Suprapubic skin (tissue), 4 donors: ENCODE measurements around the gene PRDM1. TPM values are rescaled to one million over a fixed set of nuclear protein-coding genes. Genes with fewer than 3 reads are reported as not detected.

ENCODE experiments used
- DNase-seq, 2 donors: peaks; one replicate each; pipeline ENCODE4 v3.0.0-alpha.2; 2019; ENCODE audit warnings: low spot score in 2 of 2
- H3K27ac ChIP-seq: fragments of 200-600 bp; sonication (generic); one replicate; pipeline ENCODE4 v1.5.1; 2019
- H3K27me3 ChIP-seq: fragments of 200-600 bp; sonication (generic); one replicate; pipeline ENCODE4 v1.5.1; 2019
- H3K36me3 ChIP-seq: fragments of 200-600 bp; sonication (generic); one replicate; pipeline ENCODE4 v1.5.1; 2019
- H3K4me1 ChIP-seq: fragments of 200-600 bp; sonication (generic); one replicate; pipeline ENCODE4 v1.5.1; 2019
- H3K4me3 ChIP-seq: fragments of 200-600 bp; sonication (generic); one replicate; pipeline ENCODE4 v1.5.1; 2019; ENCODE audit warnings: mild to moderate bottlenecking
- H3K9me3 ChIP-seq: fragments of 200-600 bp; sonication (generic); one replicate; pipeline ENCODE4 v1.5.1; 2019
- EP300 ChIP-seq: sonication (generic); formaldehyde crosslinking; IDR thresholded peaks from one replicate; pipeline ENCODE4 v1.6.1; 2017; ENCODE audit warnings: antibody characterized with exemption
- POLR2A ChIP-seq, 2 donors: fragments of 450-650 bp; IDR thresholded peaks; one replicate each; pipeline ENCODE4 v1.6.1; 2017; ENCODE audit warnings: antibody characterized with exemption in 2 of 2, mild to moderate bottlenecking in 2 of 2, moderate library complexity in 2 of 2
- POLR2AphosphoS5 ChIP-seq, 3 donors: sonication (generic); formaldehyde crosslinking; IDR thresholded peaks; one replicate each; pipeline ENCODE4 v1.6.1; 2017; ENCODE audit warnings: antibody characterized with exemption in 3 of 3
- WGBS: methylation state at CpG from one replicate; pipeline ENCODE4 v1.1.5; 2018; 5-methylcytosine and 5-hydroxymethylcytosine counted together
- total RNA-seq, 4 donors: library from RNA; depleted of rRNA; stranded (reverse); fragments of >200 nt; gene quantifications; one replicate each; pipeline ENCODE4 v1.1.0, GENCODE V29; 2016
- TF ChIP-seq, protein P1 (sequence below), 2 donors: fragments of 200-600 bp in 1 of 2; fragments of 450-650 bp in 1 of 2; sonication (generic) in 1 of 2; IDR thresholded peaks; one replicate each; pipeline ENCODE4 v1.5.1; 2016 to 2019; ENCODE audit warnings: antibody characterized with exemption in 2 of 2, mild to moderate bottlenecking in 1 of 2, moderate library complexity in 1 of 2

Gene PRDM1
- total RNA-seq, 4 donors from 2014 or later: 10.9 to 47.7 (median 27.8) TPM

DNA sequence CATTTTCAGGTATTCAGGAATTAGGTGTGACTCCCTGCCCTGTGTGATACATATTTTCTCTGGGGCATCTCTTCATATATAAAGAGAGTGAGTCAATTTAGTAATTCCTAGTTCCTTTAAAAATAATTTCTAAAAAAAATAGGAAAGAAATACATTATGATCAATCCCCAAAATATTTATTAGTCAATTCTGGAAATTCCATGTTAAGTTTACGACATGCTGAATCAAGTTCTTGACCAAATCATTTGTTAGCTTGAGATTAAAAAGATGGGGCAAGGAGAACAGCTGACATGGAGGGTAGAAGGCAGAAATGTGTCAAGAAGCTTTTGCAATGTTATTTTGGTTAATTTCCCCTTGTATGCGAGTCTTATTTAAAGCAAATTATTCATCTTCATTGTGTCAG, 22.7 kb upstream of the PRDM1 start:
- Histone ChIP-seq H3K36me3 (no peaks in the 10 kb centered on the region), H3K27ac (no peak overlapping the region), H3K27me3 (no peaks in the 10 kb centered on the region), H3K4me3 (no peak overlapping the region), H3K9me3 (no peaks in the 10 kb centered on the region), H3K4me1 (no peaks in the 10 kb centered on the region)
- no peak for DNase-seq
- WGBS: 94% methylated on average over 2 of the region's 2 CpGs
- no peak for TF ChIP-seq POLR2A (IDR thresholded peaks at IDR 0.05)
- TF ChIP-seq EP300: no peak
- TF ChIP-seq, protein P1, sequence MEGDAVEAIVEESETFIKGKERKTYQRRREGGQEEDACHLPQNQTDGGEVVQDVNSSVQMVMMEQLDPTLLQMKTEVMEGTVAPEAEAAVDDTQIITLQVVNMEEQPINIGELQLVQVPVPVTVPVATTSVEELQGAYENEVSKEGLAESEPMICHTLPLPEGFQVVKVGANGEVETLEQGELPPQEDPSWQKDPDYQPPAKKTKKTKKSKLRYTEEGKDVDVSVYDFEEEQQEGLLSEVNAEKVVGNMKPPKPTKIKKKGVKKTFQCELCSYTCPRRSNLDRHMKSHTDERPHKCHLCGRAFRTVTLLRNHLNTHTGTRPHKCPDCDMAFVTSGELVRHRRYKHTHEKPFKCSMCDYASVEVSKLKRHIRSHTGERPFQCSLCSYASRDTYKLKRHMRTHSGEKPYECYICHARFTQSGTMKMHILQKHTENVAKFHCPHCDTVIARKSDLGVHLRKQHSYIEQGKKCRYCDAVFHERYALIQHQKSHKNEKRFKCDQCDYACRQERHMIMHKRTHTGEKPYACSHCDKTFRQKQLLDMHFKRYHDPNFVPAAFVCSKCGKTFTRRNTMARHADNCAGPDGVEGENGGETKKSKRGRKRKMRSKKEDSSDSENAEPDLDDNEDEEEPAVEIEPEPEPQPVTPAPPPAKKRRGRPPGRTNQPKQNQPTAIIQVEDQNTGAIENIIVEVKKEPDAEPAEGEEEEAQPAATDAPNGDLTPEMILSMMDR (IDR thresholded peaks at IDR 0.05): no peak
- TF ChIP-seq POLR2AphosphoS5 (IDR thresholded peaks at IDR 0.05): no peak

DNA sequence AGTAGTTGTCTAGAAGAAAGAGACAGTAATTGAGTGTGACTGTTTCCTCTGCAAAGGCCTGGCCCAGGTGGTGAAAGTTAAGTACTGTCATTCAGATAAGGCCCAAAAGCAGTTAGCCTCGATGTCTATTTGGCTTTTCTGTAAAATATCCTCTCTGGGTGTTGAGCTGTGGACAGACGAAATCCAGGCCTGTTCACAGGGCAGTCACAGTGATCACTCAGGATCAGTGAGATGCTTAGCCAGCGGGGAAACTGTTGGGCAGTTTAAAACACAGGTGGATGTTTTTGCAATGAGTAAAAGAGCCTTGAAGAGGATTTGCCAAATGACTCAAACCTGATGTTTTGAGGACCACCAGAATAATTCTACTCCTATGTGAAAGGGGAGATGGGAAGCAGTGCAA, 22.0 kb upstream of the PRDM1 start:
- no peak for DNase-seq
- TF ChIP-seq, protein P1 (IDR thresholded peaks at IDR 0.05): no peak
- TF ChIP-seq POLR2AphosphoS5 (IDR thresholded peaks at IDR 0.05) (no peak), EP300 (no peak), POLR2A (IDR thresholded peaks at IDR 0.05) (no peak)
- no peaks in the 10 kb centered on the region for H3K4me1 ChIP-seq
- H3K36me3 ChIP-seq: no peaks in the 10 kb centered on the region
- no peaks in the 10 kb centered on the region for H3K9me3 ChIP-seq
- 74% methylated on average over 3 of the region's 3 CpGs for WGBS
- no peaks in the 10 kb centered on the region for H3K27me3 ChIP-seq
- no peak overlapping the region for H3K4me3 ChIP-seq
- H3K27ac ChIP-seq: no peak overlapping the region

DNA sequence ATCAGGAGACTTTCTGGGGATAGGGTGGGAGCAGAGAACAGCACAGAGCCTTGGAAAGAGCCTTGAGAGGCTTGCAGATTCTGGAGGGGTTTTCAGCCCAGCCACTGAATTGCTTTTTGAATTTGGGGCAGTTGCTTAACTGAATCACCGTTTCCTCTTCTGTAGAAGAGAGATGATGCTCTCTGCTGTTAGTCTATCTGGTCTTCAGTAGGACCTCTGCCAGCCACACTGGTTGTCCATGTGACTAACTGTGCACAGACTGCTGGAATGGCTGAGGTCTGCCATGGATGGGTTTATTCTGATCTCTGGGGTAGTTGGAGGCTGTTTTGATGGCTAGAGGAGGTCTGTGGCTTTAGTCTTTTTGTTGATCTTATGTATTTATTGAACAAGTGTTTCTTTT, 21.4 kb upstream of the PRDM1 start:
- no peak for DNase-seq
- no peak overlapping the region for H3K4me3 ChIP-seq
- no peak overlapping the region for H3K27ac ChIP-seq
- H3K9me3 ChIP-seq: no peaks in the 10 kb centered on the region
- peaks cover 3% of the 10 kb centered on the region for H3K4me1 ChIP-seq
- no peaks in the 10 kb centered on the region for H3K36me3 ChIP-seq
- 0% methylated on average over 1 of the region's 1 CpG for WGBS
- H3K27me3 ChIP-seq: no peaks in the 10 kb centered on the region
- TF ChIP-seq EP300: no peak
- no peak for TF ChIP-seq POLR2A (IDR thresholded peaks at IDR 0.05)
- TF ChIP-seq POLR2AphosphoS5 (IDR thresholded peaks at IDR 0.05): no peak
- TF ChIP-seq, protein P1 (IDR thresholded peaks at IDR 0.05): no peak

DNA sequence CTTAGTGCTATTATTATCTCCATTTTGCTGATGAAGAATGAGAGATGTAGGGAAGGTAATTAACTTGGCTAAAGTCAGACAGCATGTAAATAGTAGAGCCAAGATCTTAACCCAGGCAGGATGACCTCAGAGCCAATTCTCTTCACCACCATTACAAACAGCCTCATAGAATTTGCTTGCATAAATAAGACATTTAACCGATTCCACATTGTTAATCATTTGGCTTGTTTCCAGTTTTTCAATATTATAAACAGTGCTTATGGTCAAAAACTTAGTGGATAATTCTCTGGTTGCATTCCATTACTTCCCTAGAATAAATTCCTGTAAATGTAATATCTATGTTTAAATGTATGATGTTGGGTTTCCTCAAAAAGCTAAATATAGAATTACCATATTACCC, 19.1 kb upstream of the PRDM1 start:
- Histone ChIP-seq H3K4me1 (peaks cover 7% of the 10 kb centered on the region), H3K4me3 (no peak overlapping the region), H3K27me3 (no peaks in the 10 kb centered on the region), H3K9me3 (no peaks in the 10 kb centered on the region), H3K27ac (no peak overlapping the region), H3K36me3 (no peaks in the 10 kb centered on the region)
- 51% methylated on average over 1 of the region's 1 CpG for WGBS
- DNase-seq: no peak
- TF ChIP-seq, protein P1 (IDR thresholded peaks at IDR 0.05): no peak
- TF ChIP-seq POLR2AphosphoS5 (IDR thresholded peaks at IDR 0.05) (no peak), POLR2A (IDR thresholded peaks at IDR 0.05) (no peak), EP300 (no peak)

DNA sequence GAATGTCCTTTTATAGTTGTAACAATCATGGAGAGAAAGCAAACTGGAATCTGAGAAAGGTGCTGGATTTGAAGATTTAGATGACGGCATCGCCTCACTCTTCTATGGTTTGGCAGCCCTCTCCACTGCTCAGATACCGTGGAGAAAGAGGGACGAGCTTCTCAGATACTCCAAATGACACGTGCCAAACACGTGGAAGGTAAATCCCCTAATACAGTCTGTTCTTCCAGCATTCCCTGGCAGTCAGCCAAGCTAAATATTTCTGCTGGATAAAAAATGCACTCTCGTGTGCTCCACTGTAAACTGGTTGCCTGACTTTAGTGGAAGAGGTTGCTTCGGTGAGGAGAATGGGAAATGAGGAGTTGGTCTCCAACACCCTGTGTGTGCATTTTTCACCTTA, 16.7 kb upstream of the PRDM1 start:
- no peaks in the 10 kb centered on the region for H3K36me3 ChIP-seq
- H3K4me1 ChIP-seq: peaks cover 7% of the 10 kb centered on the region
- no peaks in the 10 kb centered on the region for H3K27me3 ChIP-seq
- H3K27ac ChIP-seq: no peak overlapping the region
- no peak overlapping the region for H3K4me3 ChIP-seq
- WGBS: 17% methylated on average over 8 of the region's 8 CpGs
- DNase-seq: no peak
- TF ChIP-seq, protein P1 (IDR thresholded peaks at IDR 0.05): no peak
- TF ChIP-seq POLR2A (IDR thresholded peaks at IDR 0.05): no peak
- TF ChIP-seq POLR2AphosphoS5 (IDR thresholded peaks at IDR 0.05): no peak
- TF ChIP-seq EP300: no peak
- H3K9me3 ChIP-seq: no peaks in the 10 kb centered on the region
